ENCODE results near the gene TGFB3.

DNA sequence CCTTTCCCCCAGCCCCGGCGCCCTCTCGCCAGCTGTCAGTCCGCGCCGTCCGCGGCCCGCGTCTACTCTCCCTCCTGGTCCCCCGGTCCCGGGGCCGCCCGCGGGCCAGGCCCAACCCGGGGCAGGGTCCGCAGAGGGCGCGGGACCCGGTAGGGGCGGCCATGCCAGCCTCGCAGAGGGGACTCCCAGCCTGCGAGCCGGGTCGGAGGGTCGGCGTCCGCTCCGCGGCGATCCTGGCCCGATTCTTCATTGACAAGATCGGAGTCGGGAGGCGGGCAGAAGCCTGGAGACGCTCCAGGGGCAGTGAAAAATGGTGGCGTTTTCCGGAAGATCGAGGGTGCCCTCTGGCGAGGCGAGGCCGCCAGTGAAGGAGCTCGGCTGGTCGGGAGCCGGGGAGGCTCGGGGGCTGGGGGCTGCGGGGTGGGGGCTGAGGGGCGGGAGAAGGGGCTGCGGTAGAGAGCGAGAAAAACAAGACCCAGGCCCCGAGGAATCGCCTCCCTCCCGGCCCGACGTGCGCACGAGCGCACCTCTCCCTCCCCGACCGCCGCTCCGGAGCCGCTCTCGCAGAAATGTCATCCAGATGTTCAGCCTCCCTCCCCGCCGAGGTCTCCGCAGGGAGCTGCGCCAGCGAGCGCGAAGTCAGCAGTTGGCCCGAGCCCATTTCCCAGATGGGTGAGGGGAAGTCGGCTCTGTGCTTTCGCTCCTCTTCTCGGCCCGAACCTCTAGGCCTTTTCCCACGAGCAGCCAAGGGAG, 647 bp upstream of the TGFB3 start:
- TF ChIP-seq, protein P1, sequence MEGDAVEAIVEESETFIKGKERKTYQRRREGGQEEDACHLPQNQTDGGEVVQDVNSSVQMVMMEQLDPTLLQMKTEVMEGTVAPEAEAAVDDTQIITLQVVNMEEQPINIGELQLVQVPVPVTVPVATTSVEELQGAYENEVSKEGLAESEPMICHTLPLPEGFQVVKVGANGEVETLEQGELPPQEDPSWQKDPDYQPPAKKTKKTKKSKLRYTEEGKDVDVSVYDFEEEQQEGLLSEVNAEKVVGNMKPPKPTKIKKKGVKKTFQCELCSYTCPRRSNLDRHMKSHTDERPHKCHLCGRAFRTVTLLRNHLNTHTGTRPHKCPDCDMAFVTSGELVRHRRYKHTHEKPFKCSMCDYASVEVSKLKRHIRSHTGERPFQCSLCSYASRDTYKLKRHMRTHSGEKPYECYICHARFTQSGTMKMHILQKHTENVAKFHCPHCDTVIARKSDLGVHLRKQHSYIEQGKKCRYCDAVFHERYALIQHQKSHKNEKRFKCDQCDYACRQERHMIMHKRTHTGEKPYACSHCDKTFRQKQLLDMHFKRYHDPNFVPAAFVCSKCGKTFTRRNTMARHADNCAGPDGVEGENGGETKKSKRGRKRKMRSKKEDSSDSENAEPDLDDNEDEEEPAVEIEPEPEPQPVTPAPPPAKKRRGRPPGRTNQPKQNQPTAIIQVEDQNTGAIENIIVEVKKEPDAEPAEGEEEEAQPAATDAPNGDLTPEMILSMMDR (IDR thresholded peaks at IDR 0.05; ENCODE audit: insufficient read depth, low read length, poor library complexity, severe bottlenecking), result peak; percentile 16
- TF ChIP-seq EZH2phosphoT487 (conservative IDR thresholded peaks at IDR 0.05; ENCODE audit: low read length), result no peak
